ENCODE data around the gene FOXK1.
"Not testable (repeated sequence)": the region's sequence is repeated elsewhere in the genome, so short reads cannot be mapped to it uniquely, and the experiment has no call there.

Gene FOXK1

GRCh38 chr7:4681886-4682620 lies at the start of gene FOXK1:
Gene FOXK1, plus strand, starts transcription at chr7:4682295. Its CDS starts 14 bp downstream, at chr7:4682309.
- peak; percentile 77 for DNase-seq (ENCODE audit: low read depth)

DNA sequence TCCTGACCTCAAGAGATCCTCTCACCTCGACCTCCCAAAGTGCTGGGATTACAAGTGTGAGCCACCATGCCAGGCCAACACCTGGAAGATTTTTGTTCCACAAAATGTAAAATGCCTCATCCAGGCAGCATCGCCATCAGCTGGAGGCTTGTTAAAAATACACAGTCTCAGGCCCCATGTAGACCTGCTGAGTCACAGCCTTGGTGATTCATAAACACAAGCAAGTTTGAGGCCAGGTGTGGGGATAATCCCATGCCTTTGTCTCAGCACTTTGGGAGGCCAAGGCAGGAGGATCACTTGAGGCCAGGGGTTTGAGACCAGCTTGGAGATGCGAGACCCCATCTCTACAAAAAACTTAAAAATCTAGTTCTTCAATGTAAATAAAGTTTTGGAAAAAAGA lies 49.1 kb upstream of the FOXK1 start:
- DNase-seq (ENCODE audit: low read depth): no peak

DNA sequence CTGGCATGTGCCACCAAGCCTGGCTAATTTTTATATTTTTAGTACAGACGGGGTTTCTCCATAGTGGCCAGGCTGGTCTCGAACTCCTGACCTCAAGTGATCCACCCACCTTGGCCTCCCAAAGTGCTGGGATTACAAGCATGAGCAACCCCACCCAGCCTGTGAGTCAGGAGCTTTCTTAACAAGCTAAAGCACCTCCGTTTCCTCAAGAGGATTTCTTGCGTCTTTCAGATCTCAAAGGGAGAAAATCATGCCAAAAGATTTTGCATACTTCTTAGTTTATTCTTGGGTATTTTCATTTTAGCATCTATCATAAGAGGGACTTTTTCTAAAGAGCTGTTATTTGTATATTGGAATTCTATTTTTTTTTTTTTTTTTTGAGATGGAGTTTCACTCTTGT lies 47.9 kb upstream of the FOXK1 start:
- no peak for DNase-seq (ENCODE audit: low read depth)

DNA sequence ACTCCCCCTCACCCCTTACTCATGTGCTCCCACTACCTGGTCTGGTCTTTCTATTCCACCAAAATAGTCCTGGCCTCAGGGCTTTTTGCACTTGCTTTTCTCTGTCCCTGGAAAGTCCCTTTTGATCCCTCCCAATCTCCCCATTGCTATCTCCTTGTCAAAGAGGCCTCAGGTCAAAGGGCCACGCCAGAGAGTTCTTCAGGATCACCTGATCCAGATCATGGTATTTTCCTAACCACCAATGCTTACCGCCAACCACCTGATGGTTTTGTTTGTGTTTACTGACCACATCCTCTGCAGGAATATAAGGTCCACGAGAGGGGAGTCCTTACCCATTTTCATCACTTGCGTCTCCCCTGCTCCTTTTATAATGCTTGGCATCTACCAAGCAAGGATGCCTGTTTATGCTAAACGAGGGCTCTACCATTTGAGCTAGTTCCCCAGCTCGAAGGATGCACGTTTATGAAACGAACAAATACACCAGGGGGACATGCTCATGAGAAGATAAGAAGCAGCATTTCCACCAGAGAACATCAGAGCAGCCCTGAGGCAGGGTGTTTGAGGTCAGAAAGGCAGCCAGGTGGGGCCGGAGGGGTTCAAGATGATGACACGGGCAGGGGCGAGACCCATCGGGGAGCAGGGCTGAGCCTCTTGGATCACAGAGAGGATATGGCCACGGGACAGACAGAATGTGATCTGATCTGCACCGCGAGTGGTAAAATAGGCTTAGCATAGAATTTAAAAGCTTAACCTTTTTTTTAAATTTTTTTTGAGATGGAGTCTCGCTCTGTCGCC lies 43.1 kb upstream of the FOXK1 start:
- no peak for DNase-seq (ENCODE audit: low read depth)

DNA sequence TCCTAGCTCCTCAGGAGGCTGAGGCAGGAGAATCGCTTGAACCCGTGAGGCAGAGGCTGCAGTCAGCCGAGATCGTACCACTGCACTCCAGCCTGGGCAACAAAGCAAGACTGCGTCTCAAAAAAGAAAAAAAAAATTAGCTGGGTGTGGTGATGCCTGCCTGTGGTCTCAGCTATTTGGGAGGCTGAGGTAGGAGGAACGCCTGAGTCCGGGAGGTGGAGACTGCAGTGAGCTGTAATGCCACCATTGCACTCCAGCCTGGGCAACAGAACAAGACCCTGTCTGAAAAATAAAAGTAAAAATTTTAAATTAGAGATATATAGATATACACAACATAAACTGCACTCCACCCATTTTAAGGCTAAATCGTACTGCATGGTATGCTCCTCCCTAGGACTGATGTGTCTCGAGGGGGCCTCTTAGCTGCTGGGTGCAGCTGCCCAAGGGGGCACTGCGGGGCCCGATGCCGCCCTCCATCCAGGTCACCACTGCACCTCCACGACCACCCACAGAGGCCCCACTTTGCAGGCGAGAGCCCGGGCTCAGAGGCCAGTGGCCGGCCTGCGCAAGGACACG lies 40.9 kb upstream of the FOXK1 start:
- no peak for DNase-seq (ENCODE audit: low read depth)

DNA sequence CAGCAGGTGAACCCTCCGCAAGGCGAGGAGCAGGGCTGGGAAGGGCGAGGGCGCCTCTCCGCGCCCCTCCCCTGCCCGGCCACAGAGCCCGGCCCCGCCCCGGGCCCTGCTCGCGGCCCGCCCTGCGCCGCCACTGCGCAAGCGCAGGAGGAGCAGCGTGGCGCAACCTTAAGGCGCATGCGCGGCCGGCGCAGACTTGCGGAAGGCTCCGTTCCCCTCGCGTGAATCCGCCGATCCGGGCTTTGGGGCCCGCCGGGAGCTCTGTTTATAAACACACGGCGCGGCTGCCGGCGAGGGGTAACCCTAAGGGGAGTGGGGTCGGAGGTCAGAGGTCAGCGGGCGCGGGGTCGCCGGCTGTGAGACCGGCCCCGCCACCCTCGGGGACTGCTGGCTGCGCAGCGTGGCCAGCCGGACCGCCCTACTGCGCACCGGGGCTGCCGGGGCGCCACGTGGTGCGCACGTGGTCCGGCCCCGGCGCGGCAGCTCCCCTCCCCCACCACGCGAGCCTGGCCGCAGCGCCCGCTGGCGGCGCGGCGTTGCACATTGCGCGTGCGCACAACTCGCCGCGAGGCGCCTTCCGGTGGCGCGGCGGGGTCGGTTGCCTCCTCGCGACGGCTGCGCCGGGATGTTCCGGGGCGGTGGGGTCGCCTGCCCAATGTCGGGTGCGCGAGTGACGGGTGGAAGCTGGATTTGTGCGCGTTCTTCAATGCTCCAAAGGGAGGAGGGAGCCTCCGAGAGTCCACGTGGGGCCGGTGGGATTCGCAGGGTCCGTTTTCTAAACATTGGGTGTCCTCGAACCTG lies 40.2 kb upstream of the FOXK1 start:
- DNase-seq (ENCODE audit: low read depth): peak; percentile 95

DNA sequence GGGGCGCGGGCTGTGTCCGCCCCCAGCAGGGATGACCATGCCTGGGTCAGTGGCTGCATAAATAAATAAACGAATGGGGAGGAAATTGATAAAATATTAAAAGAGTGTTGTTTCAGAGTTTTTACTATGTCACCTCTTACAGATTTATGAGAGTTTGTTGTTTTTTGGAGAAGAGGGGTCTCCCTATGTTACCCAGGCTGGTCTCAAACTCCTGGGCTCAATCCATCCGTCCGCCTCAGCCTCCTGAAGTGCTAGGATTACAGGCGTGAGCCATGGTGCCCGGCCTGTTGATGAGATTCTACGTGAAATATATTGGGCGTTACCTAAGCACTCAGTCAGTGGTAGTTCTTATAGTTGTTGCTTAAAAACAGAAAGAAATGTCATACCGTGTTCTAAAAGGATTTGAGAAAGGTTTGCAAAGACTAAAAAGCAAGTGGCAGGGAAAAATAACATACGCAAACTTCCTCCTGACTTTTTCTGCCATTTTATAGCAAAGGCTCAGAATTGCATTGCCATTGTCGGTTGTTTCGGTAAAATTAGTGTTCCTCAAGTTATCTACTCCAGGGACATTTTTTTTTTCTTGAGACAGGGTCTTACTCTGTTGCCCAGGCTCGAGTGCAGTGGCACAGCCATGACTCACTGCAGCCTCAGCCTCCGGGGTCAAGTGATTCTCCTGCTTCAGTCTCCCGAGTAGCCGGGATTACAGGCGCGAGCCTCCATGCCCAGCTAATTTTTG lies 39.5 kb upstream of the FOXK1 start:
- DNase-seq (ENCODE audit: low read depth): no peak

DNA sequence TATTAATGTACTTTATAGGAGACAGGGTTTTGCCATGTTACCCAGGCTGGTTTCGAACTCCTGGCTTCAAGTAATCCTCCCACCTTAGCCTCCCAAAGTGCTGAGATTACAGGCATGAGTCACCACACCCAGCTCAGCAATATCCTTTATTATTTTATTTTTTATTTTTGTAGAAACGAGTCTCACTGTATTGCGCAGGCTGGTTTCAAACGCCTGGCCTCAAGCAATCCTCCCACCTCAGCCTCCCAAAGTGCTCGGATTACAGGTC lies 39.0 kb upstream of the FOXK1 start:
- DNase-seq (ENCODE audit: low read depth): not testable (repeated sequence)

- no peak for DNase-seq (ENCODE audit: low read depth)
These were observed 36.8 kb upstream of the FOXK1 start for GRCh38 chr7:4645246-4645645.

DNA sequence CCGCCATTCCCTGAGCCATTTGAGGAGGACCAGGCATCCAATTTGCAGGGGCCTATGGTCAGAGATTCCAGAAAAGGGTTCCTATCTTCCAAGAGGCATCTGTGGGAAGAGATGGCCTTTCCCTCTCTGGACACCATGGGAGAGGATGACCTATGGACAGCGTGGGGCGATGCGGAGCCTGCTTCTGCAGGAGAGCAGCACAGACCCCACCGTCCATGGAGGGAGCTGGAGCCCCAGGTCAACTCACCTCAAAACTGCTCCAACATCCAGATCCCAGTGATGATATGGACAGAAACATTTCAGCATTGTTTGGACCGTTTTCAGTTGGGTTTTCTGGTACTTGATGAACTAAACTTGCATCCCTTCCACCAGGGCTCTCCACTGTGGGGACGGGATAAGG lies 34.0 kb upstream of the FOXK1 start:
- no peak for DNase-seq (ENCODE audit: low read depth)

DNA sequence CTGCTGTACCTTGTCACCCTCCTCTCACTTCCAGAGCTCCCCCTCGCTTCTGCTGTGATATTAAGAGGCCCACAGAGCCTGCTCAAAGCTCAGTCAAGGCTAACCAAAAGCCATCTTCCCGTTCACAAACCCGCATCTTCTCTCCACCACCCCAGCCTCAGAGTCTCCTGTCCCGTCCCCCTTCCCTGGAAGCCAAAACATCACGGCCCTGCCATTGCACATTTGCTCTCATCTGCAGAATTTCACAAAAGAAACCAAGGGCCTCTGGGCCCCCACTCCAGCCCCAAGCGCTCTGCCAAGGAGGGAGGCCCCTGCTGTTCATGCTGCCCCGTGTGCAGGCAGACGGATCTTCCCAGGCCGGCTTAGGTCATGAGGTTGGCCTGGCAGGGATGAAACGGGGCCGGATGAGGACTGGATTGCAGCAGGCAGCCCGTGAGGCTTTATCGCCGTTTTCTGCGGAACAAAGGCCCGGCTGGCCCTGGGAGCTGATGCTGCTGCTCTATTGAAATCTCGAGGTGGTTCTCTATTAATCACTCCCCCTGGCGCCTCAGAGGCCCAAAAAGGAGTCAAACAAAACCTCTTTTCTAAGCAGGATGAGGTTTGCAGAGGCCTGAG lies 31.6 kb upstream of the FOXK1 start:
- DNase-seq (ENCODE audit: low read depth): no peak

- no peak for DNase-seq (ENCODE audit: low read depth)
These were observed 28.3 kb upstream of the FOXK1 start for GRCh38 chr7:4653771-4654170.

GRCh38 chr7:4655311-4655710 lies 26.8 kb upstream of the FOXK1 start:
- no peak for DNase-seq (ENCODE audit: low read depth)

DNA sequence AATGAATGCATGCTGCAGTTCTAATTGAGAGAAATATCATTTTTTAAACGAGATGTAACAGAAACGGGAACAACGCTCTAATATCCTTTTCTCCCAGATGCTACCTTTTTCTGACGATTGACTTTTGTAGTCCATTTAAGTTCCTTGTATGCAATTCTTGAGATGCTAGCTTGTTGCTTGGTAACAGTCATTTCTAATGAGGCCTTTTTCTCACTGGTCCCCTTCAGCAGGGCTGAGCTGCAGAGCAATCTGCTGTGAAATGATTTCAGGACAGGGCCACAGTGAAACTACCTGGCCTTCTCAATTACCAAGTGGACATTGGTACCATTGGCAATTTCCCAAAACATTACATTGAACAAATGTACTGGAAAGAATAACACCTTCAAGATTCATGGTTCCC lies 26.2 kb upstream of the FOXK1 start:
- no peak for DNase-seq (ENCODE audit: low read depth)

GRCh38 chr7:4657640-4658417 lies 24.3 kb upstream of the FOXK1 start:
- no peak for DNase-seq (ENCODE audit: low read depth)

DNA sequence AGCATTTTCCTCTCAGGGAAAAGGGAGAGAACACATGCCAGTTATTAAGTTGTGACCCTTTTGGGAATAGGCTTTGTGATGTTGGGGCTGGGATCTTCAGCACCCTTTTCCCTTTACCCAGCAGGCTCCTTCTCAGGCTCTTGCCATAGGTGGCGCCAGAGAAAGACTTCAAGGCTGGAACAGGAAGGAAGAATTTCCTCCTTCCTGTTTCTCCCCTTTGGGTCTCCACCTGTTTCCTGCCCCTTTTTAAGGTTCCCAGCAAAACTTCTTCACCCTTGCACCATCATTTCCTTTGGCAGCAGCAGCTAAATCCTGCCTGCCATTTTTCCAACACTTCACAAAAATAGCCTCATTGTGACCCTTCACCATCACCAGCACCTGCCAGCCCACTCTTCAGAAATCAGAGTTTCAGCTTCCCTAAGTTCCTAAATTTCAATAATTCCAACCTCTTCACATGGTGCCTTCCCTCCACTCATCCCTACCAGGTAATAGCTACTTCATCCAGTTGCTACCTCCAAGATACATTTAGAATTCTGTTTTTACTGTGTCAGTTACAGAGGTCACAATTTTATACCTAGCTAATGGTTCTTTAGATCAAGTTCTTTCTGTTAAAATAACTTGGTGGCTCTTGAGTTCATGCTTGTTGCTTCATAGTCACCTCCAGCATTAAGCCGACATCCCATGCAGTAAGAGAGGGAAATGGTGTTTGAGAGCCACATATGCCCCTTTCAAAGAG lies 22.4 kb upstream of the FOXK1 start:
- DNase-seq (ENCODE audit: low read depth): no peak

DNA sequence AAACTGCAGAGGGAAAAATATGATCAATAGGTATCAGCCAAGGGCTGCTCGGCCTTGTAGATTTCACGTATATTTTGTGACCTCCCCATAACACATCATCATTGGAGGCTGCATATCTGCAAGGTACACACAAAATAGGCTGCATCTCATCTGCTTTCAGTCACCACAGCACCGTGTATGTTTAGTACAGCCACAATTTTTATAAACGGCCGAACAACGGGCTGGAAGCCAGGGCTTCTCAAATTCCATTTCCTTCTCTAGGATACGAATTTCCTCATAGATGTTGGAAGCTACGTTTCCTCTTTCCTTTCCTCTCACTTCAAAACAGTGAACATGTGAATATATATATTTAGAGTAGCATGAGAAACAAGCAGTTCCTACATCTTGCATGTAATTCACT lies 20.2 kb upstream of the FOXK1 start:
- no peak for DNase-seq (ENCODE audit: low read depth)

GRCh38 chr7:4663239-4664018 lies 18.7 kb upstream of the FOXK1 start:
- DNase-seq (ENCODE audit: low read depth): no peak

DNA sequence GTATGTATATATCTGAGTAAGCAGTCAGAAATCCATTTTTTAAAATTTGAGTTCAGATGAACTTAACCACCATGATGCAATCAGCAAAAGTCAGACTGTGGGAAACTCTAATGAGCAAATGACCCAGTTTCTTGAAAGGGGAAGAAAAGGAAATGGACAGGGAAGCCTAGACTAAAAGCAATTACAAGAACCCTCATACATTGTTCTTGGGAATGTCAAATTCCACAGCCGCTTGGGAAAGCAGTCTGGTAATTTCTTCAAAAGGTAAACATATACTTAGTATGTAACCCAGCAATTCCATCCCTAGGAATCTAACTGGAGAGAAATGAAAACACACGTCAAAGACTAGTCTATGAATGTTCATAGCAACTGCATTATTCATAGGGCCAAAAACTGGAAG lies 16.4 kb upstream of the FOXK1 start:
- no peak for DNase-seq (ENCODE audit: low read depth)

Measured in stimulated activated CD8-positive, alpha-beta memory T cell treated with anti-CD3 and anti-CD28 coated beads, Interleukin-12 subunit alpha, Interleukin-12 subunit beta, amount 100 ng/mL, for 4 hours (primary cell).